Endodermal cell (in vitro differentiated cells): Measurements from ENCODE around the gene PGLYRP1. TPM values are rescaled to one million over a fixed set of nuclear protein-coding genes. Genes with fewer than 3 reads are reported as not detected.

ENCODE experiments used
- DNase-seq: peaks from one replicate; pipeline ENCODE4 v3.0.0-alpha.2; 2017
- H3K27ac ChIP-seq: 2 replicates; pipeline ENCODE4 v1.5.1; 2013; ENCODE audit warnings: mild to moderate bottlenecking, low read depth, low read length, moderate library complexity
- H3K27me3 ChIP-seq: 2 replicates; pipeline ENCODE4 v1.6.1; 2013; ENCODE audit warnings: mild to moderate bottlenecking, low read length, moderate library complexity; ENCODE audit not compliant: insufficient read depth, control insufficient read depth, poor library complexity, severe bottlenecking
- H3K36me3 ChIP-seq: 2 replicates; pipeline ENCODE4 v1.7.0; 2013; ENCODE audit warnings: mild to moderate bottlenecking, low read length, moderate library complexity; ENCODE audit not compliant: control insufficient read depth, insufficient read depth
- H3K4me1 ChIP-seq: one replicate; pipeline ENCODE4 v1.7.0; 2013; ENCODE audit warnings: low read length; ENCODE audit not compliant: control insufficient read depth, insufficient read depth
- H3K4me3 ChIP-seq: 2 replicates; pipeline ENCODE4 v1.5.1; 2013; ENCODE audit warnings: mild to moderate bottlenecking, low read length, moderate library complexity
- H3K9ac ChIP-seq: 2 replicates; pipeline ENCODE4 v1.6.1; 2013; ENCODE audit warnings: mild to moderate bottlenecking, low read length, moderate library complexity; ENCODE audit not compliant: poor library complexity, severe bottlenecking; ENCODE audit errors: extremely low read depth
- H3K9me3 ChIP-seq: 2 replicates; pipeline ENCODE4 v1.6.1; 2013; ENCODE audit warnings: mild to moderate bottlenecking, low read length, moderate library complexity; ENCODE audit not compliant: control insufficient read depth
- H3K27ac Mint-ChIP-seq: 2 replicates; pipeline ENCODE4 v1.8.0; 2020; ENCODE audit warnings: mixed read lengths
- H3K27me3 Mint-ChIP-seq: 2 replicates; pipeline ENCODE4 v1.8.0; 2021; ENCODE audit warnings: mild to moderate bottlenecking, mixed read lengths; ENCODE audit not compliant: insufficient read depth
- H3K36me3 Mint-ChIP-seq: 2 replicates; pipeline ENCODE4 v1.8.0; 2020; ENCODE audit warnings: low read depth, mixed read lengths
- H3K4me1 Mint-ChIP-seq: 2 replicates; pipeline ENCODE4 v1.8.0; 2020; ENCODE audit warnings: mixed read lengths
- H3K4me3 Mint-ChIP-seq: 2 replicates; pipeline ENCODE4 v1.8.0; 2020; ENCODE audit warnings: mild to moderate bottlenecking, moderate library complexity, mixed read lengths
- H3K9me3 Mint-ChIP-seq: 2 replicates; pipeline ENCODE4 v1.8.0; 2020; ENCODE audit warnings: mild to moderate bottlenecking, mixed read lengths
- CTCF ChIP-seq: fragments of 200-600 bp; sonication (generic); conservative IDR thresholded peaks from 2 replicates; pipeline ENCODE4 v1.5.0; 2021; ENCODE audit warnings: antibody characterized with exemption, mild to moderate bottlenecking
- WGBS, 2 experiments: methylation state at CpG; one replicate each; pipeline versions ENCODE4 v1.1.5 to v1.1.7; 2013; ENCODE audit warnings: missing lambda C conversion rate in 2 of 2, mixed read lengths in 1 of 2; ENCODE audit not compliant: insufficient coverage in 1 of 2, insufficient read length in 1 of 2; 5-methylcytosine and 5-hydroxymethylcytosine counted together
- total RNA-seq, 2 donors: library from RNA; stranded (reverse); fragmentation: NEBNext Ultra II Directional in 1 of 2; extraction: Animal tissue kit (Norgen Biotek cat#: 25700) in 1 of 2; gene quantifications; 2 replicates in 1 of 2; 3 replicates in 1 of 2; pipeline ENCODE4 v1.2.1, GENCODE V29; 2021

PGLYRP1 gene
- total RNA-seq, 2 donors from 2014 or later: not detected

GRCh38 chr19:46032597-46033025 lies 9.8 kb upstream of the PGLYRP1 start:
- no peak overlapping the region for H3K27ac ChIP-seq
- peaks cover 10% of the 10 kb centered on the region for H3K4me1 Mint-ChIP-seq
- H3K9me3 Mint-ChIP-seq: peaks cover 7% of the 10 kb centered on the region
- H3K27me3 ChIP-seq: no peaks in the 10 kb centered on the region
- H3K4me3 Mint-ChIP-seq: no peak overlapping the region
- no peak overlapping the region for H3K4me3 ChIP-seq
- 92 to 97% methylated on average over 2 to 3 of the region's 3 CpGs for WGBS, 2 experiments
- H3K36me3 ChIP-seq: no peaks in the 10 kb centered on the region
- H3K9me3 ChIP-seq: peaks cover 12% of the 10 kb centered on the region
- H3K27ac Mint-ChIP-seq: no peak overlapping the region
- H3K4me1 ChIP-seq: no peaks in the 10 kb centered on the region
- DNase-seq: no peak
- H3K9ac ChIP-seq: no peak overlapping the region
- no peak for TF ChIP-seq CTCF
- H3K36me3 Mint-ChIP-seq: peaks cover 2% of the 10 kb centered on the region
- H3K27me3 Mint-ChIP-seq: peaks cover 49% of the 10 kb centered on the region

- peaks cover 10% of the 10 kb centered on the region for H3K4me1 Mint-ChIP-seq
These were observed 9.1 kb upstream of the PGLYRP1 start for GRCh38 chr19:46031781-46032596.

DNA sequence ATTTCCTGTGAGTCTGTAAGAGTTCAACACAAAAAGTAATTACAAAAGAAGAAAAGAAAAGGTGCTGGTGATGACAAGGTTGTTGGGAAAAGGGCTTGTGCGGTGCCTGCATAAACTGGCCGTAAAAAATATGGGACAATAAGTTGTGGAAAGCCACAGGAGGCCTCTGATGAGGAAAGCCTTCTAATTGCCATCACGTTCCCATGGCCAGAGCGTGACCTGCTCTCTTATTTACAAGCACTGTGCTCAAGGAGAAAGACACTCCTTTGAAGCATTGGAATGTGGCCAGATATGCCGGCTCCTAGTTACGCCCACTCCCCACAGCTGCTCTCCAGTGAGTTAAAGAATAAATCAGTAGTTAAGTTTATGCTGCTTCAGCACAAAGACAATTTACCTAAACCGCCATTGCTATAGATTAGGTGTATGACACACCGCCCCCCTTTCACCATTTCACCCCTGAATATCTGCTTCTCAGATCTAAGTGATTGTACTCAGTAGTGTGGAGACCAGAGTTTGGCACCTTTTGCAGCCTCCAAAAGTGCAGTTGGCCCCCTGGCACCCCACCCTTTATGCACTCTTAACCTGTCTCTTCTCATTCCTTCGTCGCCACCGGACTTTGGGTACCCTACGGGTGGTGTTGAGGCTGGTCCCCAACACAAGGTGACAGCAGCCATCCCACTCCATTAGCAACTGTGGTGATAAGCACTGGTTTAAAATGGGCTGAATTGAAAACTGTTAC lies 8.1 kb upstream of the PGLYRP1 start:
- Mint-ChIP-seq H3K27ac (no peak overlapping the region), H3K4me1 (peaks cover 10% of the 10 kb centered on the region), H3K27me3 (peaks cover 39% of the 10 kb centered on the region), H3K4me3 (no peak overlapping the region), H3K9me3 (peaks cover 3% of the 10 kb centered on the region), H3K36me3 (peaks cover 10% of the 10 kb centered on the region)
- 65 to 78% methylated on average over 5 to 12 of the region's 12 CpGs for WGBS, 2 experiments
- H3K36me3 ChIP-seq: no peaks in the 10 kb centered on the region
- H3K9ac ChIP-seq: no peak overlapping the region
- no peak overlapping the region for H3K27ac ChIP-seq
- no peak for TF ChIP-seq CTCF
- no peaks in the 10 kb centered on the region for H3K4me1 ChIP-seq
- DNase-seq: peak; percentile 53
- no peak overlapping the region for H3K4me3 ChIP-seq
- peaks cover 5% of the 10 kb centered on the region for H3K9me3 ChIP-seq
- no peaks in the 10 kb centered on the region for H3K27me3 ChIP-seq

More at GRCh38 chr19:46031781-46032596, 9.1 kb upstream of the PGLYRP1 start:
- TF ChIP-seq CTCF: no peak
- peaks cover 2% of the 10 kb centered on the region for H3K36me3 Mint-ChIP-seq
- no peak overlapping the region for H3K27ac Mint-ChIP-seq
- Histone ChIP-seq H3K9me3 (peaks cover 6% of the 10 kb centered on the region), H3K4me1 (no peaks in the 10 kb centered on the region), H3K4me3 (no peak overlapping the region), H3K27ac (no peak overlapping the region), H3K9ac (no peak overlapping the region), H3K36me3 (no peaks in the 10 kb centered on the region), H3K27me3 (no peaks in the 10 kb centered on the region)
- no peak for DNase-seq
- H3K4me3 Mint-ChIP-seq: no peak overlapping the region
- WGBS, 2 experiments: 95 to 100% methylated on average over 2 to 5 of the region's 5 CpGs
- H3K27me3 Mint-ChIP-seq: peaks cover 42% of the 10 kb centered on the region
- H3K9me3 Mint-ChIP-seq: peaks cover 2% of the 10 kb centered on the region
